Stimulated activated CD8-positive, alpha-beta memory T cell treated with anti-CD3 and anti-CD28 coated beads, Interleukin-15, amount 100 ng/mL, for 48 hours (primary cell): Measurements from ENCODE around the gene RPS6KA2.

Experiments
- DNase-seq, 2 donors: peaks; one replicate each; pipeline ENCODE4 v3.0.0-alpha.2; 2020; ENCODE audit warnings: low read depth in 2 of 2

RPS6KA2 gene

DNA sequence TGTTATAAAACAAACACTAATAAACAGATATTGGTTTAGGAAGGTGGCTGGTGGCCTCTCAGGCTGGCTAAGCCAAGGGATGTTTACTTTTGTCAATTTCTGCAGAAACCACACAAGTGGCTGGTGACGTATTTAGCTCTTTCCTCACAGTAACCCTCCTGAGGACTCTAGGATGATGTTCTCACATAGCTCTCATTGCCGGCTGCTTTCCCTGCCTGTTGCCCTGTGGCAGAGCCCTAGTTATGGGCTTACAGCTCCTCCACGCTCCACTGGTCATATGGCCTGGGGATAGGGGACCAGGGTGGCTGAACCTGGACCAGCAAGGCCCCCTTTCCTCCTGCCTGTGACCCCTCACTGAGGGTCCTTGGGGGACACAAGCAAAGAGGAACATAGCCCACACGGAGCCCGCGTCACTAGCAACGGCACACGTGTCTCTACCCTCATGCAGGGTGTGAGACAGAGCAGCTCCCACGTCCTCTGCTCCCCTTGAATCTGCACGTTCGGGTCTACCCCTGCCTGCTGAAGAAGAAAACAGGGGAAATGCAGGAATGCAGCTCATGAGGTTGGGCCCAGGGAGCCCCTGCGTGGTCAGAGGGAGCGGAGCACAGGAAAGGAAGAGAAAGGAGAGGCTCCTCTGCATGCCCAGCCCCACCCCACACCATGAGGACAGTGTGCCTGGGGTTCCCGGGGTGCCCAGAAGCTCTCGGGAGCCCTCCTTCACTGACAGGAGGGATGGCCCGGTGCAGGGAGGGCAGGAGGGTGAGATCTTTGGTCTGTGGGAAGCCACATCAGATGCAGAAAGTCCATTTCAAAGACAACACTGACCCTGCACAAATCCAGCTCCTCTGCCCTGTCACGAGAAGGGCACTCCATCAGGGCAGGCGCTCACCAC, 54.4 kb downstream of the RPS6KA2 start:
- DNase-seq: no peak

- no peak for DNase-seq
These were observed 55.9 kb downstream of the RPS6KA2 start for GRCh38 chr6:166570929-166571713.

GRCh38 chr6:166569206-166569605, 57.8 kb downstream of the RPS6KA2 start:
- DNase-seq: no peak

DNA sequence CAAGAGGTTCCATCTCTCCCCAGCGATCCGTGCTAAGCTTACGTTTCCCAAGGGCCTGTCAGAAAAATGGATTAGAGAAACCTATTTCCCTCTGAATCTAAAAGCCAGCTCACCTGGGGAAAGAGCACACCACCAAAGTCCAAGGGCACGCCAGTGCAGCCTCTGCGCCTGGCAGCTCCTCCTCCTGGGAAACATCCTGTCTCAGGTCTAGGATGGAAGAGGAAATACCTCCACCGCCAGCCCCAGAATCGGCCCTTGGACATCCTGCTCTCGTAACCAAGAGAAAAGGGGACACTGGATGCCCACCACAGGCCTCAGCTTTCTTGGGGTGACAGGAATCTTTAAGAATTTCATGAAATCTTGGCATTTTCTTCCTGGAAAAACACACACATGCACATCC, 59.2 kb downstream of the RPS6KA2 start:
- DNase-seq: no peak

DNA sequence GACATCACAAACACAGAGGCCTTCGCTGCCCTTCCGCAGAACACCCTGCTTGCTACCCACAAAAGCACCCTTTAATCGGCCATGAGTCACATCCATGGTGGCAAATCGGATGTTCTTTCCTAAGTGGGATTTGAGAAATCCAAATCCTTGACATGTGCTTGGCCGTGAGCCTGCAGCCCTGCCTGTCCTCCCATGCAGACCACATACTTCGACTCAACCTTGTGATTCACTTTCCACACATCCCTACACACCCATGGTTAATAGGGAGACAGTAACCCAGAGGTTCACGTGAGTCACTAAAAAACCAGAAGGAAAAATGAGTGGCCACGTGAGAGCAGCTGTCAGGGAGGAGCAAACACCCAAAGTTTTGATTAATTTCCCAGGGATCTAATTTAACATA, 59.9 kb downstream of the RPS6KA2 start:
- DNase-seq: no peak

- DNase-seq: no peak
These were observed 60.7 kb downstream of the RPS6KA2 start for GRCh38 chr6:166566026-166567011.

GRCh38 chr6:166565084-166565967, 61.7 kb downstream of the RPS6KA2 start:
- DNase-seq: no peak

GRCh38 chr6:166563805-166564204, 63.2 kb downstream of the RPS6KA2 start:
- DNase-seq: no peak

DNA sequence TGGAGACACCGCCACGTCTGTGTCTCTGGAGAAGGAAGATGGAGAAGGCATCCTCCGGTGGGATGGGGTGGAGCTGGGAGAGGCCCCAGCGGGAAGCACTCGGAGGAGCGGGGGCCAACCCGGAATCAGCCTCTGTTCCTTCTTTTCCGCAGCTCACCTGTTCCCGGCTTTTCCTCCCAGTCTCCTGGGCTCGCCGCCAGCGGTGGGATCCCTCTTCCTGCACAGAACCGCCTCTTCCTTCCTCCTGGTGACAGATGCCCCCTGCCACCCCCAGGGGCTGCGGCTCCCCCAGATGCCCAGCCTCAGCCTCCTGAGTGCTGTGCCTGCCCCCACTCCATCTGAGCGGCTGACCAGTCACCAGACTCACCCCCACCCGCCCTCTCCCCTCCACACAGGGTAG, 63.9 kb downstream of the RPS6KA2 start:
- no peak for DNase-seq

GRCh38 chr6:166562726-166563125, 64.3 kb downstream of the RPS6KA2 start:
- no peak for DNase-seq

GRCh38 chr6:166561771-166562359, 65.2 kb downstream of the RPS6KA2 start:
- DNase-seq: no peak

DNA sequence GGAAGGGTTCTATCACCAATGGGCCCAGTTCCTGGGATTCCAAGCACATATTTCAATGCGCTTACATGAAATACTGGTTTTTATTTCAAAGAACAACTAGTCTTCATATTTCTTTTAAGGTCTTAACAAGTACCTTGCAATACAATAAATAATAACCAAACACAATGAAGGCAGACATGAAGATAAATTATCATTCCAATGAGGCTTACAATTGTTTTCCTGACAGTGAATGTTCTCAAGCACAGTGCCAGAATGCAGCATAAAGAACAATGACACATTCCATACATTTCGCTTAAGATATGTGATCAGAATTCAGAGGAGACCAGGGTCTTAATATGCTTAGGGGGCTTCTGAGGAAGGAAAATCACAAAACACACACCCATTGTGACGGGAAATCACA, 66.8 kb downstream of the RPS6KA2 start:
- no peak for DNase-seq

- DNase-seq: no peak
These were observed 67.4 kb downstream of the RPS6KA2 start for GRCh38 chr6:166559662-166560061.

DNA sequence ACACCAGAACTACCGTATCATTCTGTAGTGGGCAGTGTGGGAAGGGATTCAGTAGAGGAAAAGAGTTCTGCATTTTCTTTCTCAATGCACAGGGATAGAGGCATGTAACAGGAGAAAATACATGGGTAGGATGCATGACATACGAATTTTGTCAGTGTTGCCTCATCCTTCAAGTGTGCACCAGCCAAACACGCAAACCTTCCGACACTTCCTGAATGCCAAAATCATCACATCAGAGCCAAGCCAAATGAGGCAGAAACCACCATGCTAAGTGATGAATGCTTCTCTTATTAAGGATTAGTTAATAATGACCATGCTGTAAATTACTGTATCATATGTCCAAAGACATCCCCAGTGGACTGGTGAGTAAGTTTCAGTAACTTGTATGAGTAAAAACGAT, 67.8 kb downstream of the RPS6KA2 start:
- DNase-seq: no peak

GRCh38 chr6:166558156-166559005, 68.7 kb downstream of the RPS6KA2 start:
- no peak for DNase-seq

- DNase-seq: no peak
These were observed 70.2 kb downstream of the RPS6KA2 start for GRCh38 chr6:166556863-166557322.

DNA sequence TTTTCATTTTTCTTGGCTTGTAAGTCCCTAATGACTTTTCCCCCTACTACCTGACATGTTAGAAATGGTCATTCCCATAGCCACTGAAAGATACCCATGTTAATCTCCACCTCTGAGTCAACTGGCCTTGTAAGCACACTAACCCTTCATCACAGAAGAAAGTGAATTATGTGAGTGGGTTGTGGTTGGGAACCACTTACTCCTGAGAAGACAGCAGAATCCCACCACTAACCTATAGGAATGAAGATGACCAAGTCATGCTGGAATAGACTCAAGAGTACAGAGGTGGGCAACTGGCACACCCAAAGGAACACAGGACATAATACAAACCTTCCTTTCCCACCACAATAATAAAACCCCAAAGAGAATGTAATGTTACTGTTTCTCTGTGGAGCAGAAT, 70.7 kb downstream of the RPS6KA2 start:
- DNase-seq: no peak

DNA sequence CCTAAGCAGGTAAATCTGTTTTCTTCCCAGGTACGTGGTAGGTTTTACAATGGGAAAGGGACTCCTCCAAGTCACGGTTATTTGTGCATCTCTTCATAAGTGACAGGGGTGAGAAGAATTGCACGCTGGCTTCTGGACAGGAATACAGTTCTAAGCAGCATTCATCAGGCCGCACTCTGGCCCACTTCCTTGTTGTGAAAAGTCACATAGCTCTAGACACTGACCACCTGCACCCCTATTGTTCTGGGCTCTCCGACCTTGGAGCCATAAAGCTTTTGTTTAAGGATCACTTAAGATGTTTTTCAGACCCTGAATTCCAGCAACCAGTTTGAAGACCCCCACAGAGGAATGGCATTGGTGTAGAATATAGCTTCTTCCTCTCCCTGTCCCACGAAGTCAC, 72.0 kb downstream of the RPS6KA2 start:
- DNase-seq: no peak

- DNase-seq: no peak
These were observed 72.7 kb downstream of the RPS6KA2 start for GRCh38 chr6:166554316-166554715.
